MM.1S (cell line): ENCODE data around the gene MSMO1.

Experiments
- CTCF ChIP-seq: fragments of 300-600 bp; sonication (generic); IDR thresholded peaks from 2 replicates; pipeline ENCODE4 v1.5.1; 2016; ENCODE audit warnings: antibody characterized with exemption, low read length, mixed read lengths
- EZH2 ChIP-seq: fragments of 300-600 bp; sonication (generic); optimal IDR thresholded peaks from 2 replicates; pipeline ENCODE3; 2017; ENCODE audit warnings: low read depth, mild to moderate bottlenecking, antibody characterized with exemption, low read length, mixed read lengths

- no peak for TF ChIP-seq CTCF
- TF ChIP-seq EZH2, result no peak
These were observed 48.0 kb downstream of the MSMO1 start for GRCh38 chr4:165375465-165375864.
